ENCODE results near the gene AFDN. TPM values are rescaled to one million over a fixed set of nuclear protein-coding genes. Genes with fewer than 3 reads are reported as not detected.
"Not testable (repeated sequence)": the region's sequence is repeated elsewhere in the genome, so short reads cannot be mapped to it uniquely, and the experiment has no call there.

The AFDN gene
- total RNA-seq, 1 donor from 2014 or later, result 142 TPM

DNA sequence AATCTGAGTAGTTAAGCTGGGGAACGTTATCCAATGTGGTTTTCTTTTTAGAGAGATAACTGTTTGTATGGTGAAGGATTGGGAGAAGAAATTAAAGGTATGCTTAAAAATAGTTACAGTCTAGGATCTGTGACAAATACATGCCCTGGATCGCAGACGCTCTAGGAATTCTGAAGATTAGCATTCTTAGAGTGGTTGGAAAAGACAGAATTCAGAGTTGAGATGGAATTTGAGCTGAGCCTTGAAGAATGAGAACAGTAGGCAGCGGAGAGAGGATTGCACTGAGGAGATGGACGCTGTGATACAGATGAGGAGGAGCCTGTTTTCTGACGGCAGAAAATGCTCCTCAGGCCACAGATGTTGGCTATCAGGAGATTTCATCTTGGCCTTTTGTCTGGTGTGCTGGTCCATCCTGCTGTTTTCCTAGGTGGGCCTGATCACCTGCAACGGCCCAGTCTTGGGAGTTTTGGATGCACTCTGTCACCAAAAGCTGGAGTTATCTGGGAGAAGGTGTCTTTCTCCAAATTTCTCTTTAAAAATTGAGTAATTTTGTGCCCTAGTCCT, 122.5 kb downstream of the AFDN start:
- DNase-seq (ENCODE audit: low read depth), result no peak

GRCh38 chr6:167951781-167952511, 125.2 kb downstream of the AFDN start:
- DNase-seq (ENCODE audit: low read depth), result no peak

DNA sequence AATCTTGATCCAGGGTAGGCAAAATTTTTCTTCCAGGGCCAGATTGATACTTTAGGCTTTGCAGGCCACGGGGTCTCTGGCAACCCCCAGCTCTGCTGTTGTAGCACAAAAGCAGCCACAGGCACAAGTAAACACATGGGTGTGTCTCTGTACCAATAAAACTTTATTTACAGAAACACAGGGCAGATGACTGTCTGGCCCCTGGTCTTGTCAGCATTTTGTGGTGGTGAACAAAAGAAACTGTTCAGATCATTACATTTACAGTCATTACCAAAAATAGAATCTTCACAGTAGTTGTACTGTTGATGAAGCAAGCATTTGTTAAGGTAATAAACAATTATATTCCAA, 125.8 kb downstream of the AFDN start:
- no peak for DNase-seq (ENCODE audit: low read depth)

DNA sequence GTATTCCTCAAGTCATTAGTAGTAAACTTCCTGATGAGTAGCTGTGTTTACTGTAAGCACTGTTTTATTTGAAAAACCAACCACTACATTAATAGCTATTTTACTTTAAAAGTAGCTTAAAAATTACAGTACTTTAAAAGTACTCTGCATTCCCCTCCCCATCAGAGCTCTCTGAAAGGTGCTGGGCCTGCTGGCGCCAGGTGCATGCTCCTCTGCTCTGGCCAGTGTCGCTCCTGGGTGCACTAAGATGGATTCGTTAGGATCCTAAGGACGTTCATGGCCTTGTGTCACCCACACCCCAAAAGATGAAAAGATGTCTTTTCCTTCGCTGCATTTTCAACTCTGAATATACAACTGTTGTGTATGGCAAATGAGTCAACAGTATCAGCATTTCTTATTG, 126.8 kb downstream of the AFDN start:
- no peak for DNase-seq (ENCODE audit: low read depth)

DNA sequence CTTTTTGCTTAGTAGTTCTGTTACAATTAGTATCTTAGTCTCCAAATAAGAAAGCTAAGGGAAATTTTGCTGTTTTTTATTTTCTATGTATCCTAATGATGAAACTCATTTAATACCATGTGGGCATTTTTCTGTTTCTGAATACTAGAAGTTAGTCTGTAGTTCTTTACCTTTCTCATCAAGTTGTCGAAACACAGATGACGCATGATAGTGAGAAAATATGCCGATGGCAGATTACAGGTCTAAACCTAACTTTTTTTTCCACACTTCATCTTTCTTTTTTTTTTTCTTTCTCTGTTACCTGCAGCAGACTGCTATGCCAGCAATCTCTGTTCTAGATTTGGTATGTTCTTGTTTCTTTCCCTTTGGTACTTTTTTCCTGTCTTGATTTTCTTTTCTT, 127.4 kb downstream of the AFDN start:
- DNase-seq (ENCODE audit: low read depth), result no peak

DNA sequence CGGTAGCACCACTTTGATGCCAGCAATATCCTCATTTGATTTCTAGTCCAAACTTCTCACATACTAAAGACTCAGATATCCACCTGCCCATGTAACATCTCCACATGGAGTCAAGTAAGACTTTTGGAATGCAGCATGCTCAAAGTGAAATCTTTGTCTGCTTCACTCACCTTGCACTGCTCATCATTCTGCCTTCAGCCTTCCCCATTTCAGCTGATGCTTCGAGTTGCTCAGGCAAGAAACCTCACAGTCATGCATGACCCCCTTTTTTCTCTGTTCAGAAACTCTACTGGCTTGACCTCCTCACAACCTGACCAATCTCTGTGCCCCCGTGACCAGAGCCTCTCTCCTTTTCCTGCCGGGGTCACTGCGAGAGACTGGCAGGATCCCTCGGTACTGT, 129.8 kb downstream of the AFDN start:
- DNase-seq (ENCODE audit: low read depth), result peak; percentile 52

DNA sequence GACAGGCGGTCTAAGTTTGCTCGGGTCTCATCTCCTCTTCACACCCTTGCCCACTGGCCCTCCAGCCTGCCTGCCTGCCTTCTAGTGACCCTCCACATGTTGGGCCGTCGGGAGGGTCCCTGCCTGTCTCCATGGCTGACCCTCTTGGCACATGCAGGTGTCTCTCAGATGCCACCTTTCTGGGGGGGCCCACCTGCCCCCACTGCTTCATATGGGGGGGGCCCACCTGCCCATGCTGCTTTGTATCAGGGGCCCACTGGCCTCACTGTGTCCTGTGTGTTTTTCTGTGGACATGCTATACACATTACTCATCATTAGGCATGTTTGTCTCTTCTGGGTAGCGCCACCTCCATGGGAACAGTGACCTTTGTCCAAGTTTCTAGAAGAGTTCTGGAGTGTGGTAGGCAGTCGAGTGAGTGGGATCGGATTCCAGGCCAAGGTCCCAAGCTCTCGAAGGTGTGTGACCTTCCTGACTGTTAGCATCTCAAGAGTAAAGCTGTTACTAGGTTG, 130.3 kb downstream of the AFDN start:
- DNase-seq (ENCODE audit: low read depth), result peak; percentile 81

DNA sequence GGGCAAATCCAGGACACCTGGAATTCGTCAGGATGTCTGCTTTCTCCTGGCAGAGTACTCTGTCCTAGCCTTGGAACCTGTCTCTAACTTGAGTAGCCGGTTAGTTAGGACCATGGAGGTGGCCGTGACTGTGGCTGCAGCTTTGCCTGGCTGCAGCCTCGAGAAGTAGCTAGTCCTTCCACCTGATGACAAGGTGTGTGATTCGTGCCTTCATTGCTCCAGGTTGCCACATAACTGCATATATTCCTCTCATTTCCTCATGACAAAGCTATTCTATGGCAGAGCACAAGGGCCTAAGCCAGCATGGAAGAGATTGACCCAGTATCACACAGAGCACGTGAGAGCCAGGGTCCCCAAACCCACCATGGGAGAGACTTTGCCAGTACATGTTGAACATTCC, 130.9 kb downstream of the AFDN start:
- no peak for DNase-seq (ENCODE audit: low read depth)

DNA sequence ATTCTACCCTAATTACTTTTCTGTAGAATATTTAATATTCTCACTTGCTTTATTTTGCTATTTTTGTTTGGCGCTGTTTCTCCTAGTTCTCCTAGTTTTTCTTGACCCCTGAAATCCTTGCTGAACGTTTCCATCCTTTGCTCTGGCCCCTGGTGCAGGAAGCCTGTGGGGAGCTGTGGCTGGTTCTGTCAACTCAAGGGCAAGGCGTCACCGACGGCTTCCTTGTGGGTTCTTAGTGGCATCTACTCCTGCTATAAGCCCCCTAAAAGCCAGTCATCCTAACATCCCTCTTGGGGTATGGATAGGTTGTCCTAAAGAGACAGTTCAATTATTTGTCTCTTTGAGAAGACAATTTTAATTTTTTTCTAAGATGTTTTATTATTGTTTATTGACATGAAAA, 133.9 kb downstream of the AFDN start:
- no peak for DNase-seq (ENCODE audit: low read depth)

DNA sequence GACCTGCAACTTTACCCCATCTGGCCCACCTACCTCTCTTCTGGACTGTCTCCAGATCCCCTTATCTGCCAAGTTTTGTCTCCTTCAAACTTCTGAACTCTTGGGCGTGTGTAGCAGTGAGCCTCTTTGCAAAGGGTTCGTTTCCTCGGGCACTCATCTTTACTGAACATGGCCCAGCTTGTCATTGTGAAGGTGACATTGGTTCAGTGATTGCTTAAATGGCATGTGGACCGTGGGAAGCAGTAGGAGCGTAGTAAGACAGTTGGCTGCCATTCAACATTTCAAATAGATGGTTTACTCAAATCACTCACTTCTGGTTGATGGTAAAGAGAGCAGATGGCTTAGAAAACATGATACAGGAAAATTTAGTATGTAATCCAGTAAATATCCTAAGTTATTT, 136.0 kb downstream of the AFDN start:
- no peak for DNase-seq (ENCODE audit: low read depth)

GRCh38 chr6:167963589-167964057, 136.9 kb downstream of the AFDN start:
- DNase-seq (ENCODE audit: low read depth), result no peak

GRCh38 chr6:167965592-167966539, 139.2 kb downstream of the AFDN start:
- DNase-seq (ENCODE audit: low read depth), result no peak

DNA sequence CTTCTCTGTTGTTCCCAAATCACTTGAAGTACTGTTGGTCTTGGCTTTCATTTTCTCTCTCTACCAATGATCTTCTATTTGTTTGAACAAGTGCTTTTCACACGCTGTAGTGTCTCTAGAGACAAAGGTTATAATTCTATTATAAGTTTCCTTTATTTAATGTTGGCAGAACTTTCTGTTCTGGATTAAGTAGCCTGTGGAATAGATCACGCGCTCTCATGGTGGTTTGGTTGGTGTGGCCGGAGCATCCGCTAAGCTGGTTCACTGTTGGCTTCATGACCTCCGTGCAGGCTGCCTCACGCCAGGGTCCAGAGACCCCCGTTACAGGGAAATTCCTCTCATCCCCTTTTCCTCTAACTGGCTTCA, 139.8 kb downstream of the AFDN start:
- no peak for DNase-seq (ENCODE audit: low read depth)

GRCh38 chr6:167968091-167968490, 141.4 kb downstream of the AFDN start:
- peak; percentile 25 for DNase-seq (ENCODE audit: low read depth)

- no peak for DNase-seq (ENCODE audit: low read depth)
Observed at GRCh38 chr6:167970230-167970629, 143.5 kb downstream of the AFDN start.

- no peak for DNase-seq (ENCODE audit: low read depth)
Observed at GRCh38 chr6:167972193-167972592, 145.5 kb downstream of the AFDN start.

DNA sequence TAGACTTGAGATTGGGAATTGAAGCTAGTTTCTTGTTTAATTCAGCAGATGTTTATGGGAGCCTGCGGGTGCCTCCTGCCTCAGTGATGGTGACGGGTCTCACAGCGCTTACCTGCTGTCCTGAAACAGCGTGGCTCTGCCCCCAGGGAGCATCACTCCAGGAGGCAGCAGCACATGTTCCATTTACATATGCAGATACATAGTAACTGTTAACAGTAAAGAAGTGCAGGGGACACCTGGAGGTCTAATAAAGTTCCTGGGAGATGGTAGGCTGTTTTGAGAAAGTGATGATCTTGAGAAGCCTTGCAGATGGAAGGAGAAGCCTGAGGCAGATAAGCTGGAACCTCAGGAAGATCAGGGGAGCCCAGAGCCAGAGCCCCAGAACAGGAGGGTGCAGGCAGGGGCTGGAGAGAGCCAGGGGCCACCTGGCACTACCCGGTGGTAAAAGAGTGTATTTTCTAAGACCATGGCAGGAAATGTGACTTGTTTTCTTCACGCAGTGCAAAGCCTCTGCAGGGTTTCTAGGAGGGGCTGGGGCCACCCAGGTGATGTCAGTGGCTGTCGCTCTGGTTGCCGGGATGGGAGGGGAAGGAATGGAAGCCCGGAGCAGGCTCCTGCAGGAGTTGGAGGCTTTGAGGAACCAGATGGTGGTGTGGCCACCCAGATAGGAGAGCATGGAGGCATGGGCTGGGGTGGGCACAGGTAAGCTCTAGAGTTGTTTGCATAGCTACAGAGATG, 146.6 kb downstream of the AFDN start:
- no peak for DNase-seq (ENCODE audit: low read depth)

GRCh38 chr6:167974640-167975344, 148.1 kb downstream of the AFDN start:
- DNase-seq (ENCODE audit: low read depth), result no peak

GRCh38 chr6:167975458-167975857, 148.7 kb downstream of the AFDN start:
- no peak for DNase-seq (ENCODE audit: low read depth)

GRCh38 chr6:167976116-167976657, 149.5 kb downstream of the AFDN start:
- not testable (repeated sequence) for DNase-seq (ENCODE audit: low read depth)

DNA sequence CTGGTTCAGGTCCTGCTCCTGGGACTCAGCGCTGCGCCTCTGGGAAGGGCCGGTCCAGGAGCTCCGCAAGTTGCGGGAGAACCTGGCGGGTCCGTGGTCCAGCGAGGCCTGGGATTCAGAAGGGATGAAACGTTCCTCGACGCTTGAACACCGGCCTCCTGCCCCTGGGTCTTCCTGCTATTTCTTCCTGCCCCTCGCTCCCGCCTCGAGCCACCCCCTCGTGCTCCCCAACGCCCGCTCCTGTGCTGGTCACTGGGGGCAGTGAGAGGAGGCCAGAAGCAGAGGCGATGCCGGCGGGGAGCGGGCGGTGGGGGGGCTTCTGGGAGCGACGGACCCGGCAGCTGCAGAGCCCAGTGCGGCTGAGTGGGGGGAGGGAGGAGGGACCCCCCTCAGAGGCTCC, 150.0 kb downstream of the AFDN start:
- no peak for DNase-seq (ENCODE audit: low read depth)
